ENCODE results near the gene ADORA1. TPM values are rescaled to one million over a fixed set of nuclear protein-coding genes. Genes with fewer than 3 reads are reported as not detected.

ADORA1 gene
- polyA plus RNA-seq, 1 of the 3 experiments (the other 2 are of a cell fraction), result 4.8 TPM

- Histone ChIP-seq H3F3A (replicated peaks; ENCODE audit: insufficient read depth) (no peaks in the 10 kb centered on the region), H4K20me1 (ENCODE audit: insufficient read depth) (no peaks in the 10 kb centered on the region), H2AFZ (ENCODE audit: low read depth) (no peak overlapping the region), H3K4me1 (ENCODE audit: control insufficient read depth in 1 of 2, insufficient read depth in 2 of 2, low read depth in 1 of 2, low read length in 1 of 2) (peaks cover 17% of the 10 kb centered on the region in 2 experiments; a peak in 2 of 4 replicates), H3K9me3 (no peaks in the 10 kb centered on the region), H3K27me3 (ENCODE audit: insufficient read depth) (no peaks in the 10 kb centered on the region), H3K79me2 (ENCODE audit: insufficient read depth) (no peaks in the 10 kb centered on the region), H3K9me2 (no peaks in the 10 kb centered on the region), H3K9ac (no peak overlapping the region), H3K4me3 (ENCODE audit: low read depth in 2 of 2, low read length in 1 of 2) (no peak overlapping the region), H3K36me3 (replicated peaks in 1 of 2; ENCODE audit: control insufficient read depth in 1 of 2, insufficient read depth in 2 of 2, low read length in 1 of 2) (no peaks in the 10 kb centered on the region), H3K4me2 (no peak overlapping the region), H3K27ac (ENCODE audit: low read depth in 2 of 2, low read length in 1 of 2) (no peak overlapping the region)
- TF ChIP-seq MEF2A (IDR thresholded peaks at IDR 0.05; ENCODE audit: borderline replicate concordance, low read depth), result no peak
- no peak for TF ChIP-seq FOXJ3 (CRISPR knock-in tag; IDR thresholded peaks at IDR 0.05)
- no peak for TF ChIP-seq SMC3 (IDR thresholded peaks at IDR 0.05; ENCODE audit: low read depth, low read length)
- CTCF ChIA-PET, result interaction anchor here (0.7 to 4.8 kb wide), 8 partner anchors 11 to 135 kb away, joined by 3 to 49 read pairs (median 14); partner anchors contain the start of gene ADORA1
- POLR2A ChIA-PET, result no interaction called here
- WGBS (ENCODE audit: low lambda C conversion rate), result 92% methylated on average over 7 of the region's 12 CpGs
- no peak for DNase-seq
These were observed 46.9 kb downstream of the ADORA1 start for GRCh38 chr1:203174324-203174985.

DNA sequence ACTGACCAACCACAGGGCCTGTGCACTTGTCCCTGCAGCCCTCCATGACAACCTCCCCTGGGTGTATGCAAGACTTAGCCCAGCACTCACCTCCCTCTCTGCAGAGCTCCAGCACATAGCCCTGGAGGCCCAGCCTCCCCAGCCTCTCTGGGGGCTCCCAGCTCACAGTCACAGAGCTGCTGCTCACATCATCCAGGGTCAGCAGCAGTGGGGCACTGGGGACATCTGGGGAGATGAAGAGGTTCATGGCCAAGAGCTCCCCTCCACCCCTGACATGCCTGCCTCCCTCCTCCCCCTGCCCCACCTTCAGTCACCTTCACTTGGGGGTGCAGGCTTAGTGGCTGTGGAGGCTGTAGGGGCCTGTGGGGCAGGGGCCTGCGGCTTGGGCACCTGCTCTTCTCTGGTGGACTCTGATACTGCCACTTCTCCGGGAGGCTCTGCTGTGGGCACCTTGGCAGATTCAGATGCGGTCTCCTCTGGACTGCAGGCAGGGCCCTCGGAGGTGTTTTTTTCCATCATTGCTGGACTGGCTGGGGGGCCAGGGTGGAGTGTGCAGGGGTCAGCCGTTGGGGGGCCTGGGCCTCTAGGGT is 47.8 kb downstream of the ADORA1 start, which contains the start of gene MYBPH:
Gene MYBPH, minus strand, starts transcription at position 590 of the 590 bp plus-strand sequence. Its CDS starts 71 bp downstream, at position 519.
- H3K9ac ChIP-seq, result no peak within 1 kb of the TSS
- no peak within 1 kb of the TSS for H3K4me3 ChIP-seq (ENCODE audit: low read depth in 2 of 2, low read length in 1 of 2)
- WGBS (ENCODE audit: low lambda C conversion rate), result 74% methylated on average over 4 of the region's 5 CpGs
- H2AFZ ChIP-seq (ENCODE audit: low read depth), result no peak within 1 kb of the TSS
- H3K27me3 ChIP-seq (ENCODE audit: insufficient read depth), result no peaks in the 10 kb centered on the region
- no peak within 1 kb of the TSS for H3K27ac ChIP-seq (ENCODE audit: low read depth in 2 of 2, low read length in 1 of 2)
- no peak for DNase-seq
- H3K9me3 ChIP-seq, result no peaks in the 10 kb centered on the region
- H3K36me3 ChIP-seq (replicated peaks in 1 of 2; ENCODE audit: control insufficient read depth in 1 of 2, insufficient read depth in 2 of 2, low read length in 1 of 2), result no peaks in the 10 kb centered on the region
- no peaks in the 10 kb centered on the region for H3F3A ChIP-seq (replicated peaks; ENCODE audit: insufficient read depth)
- no peak within 1 kb of the TSS for H3K4me2 ChIP-seq
- TF ChIP-seq MXI1 (IDR thresholded peaks at IDR 0.05; ENCODE audit: low read depth, low read length) (no peak), POLR2AphosphoS5 (IDR thresholded peaks at IDR 0.05; ENCODE audit: low read depth, low read length) (no peak), MAX (IDR thresholded peaks at IDR 0.05; ENCODE audit: low read depth) (no peak), SIN3A (IDR thresholded peaks at IDR 0.05; ENCODE audit: borderline replicate concordance, low read depth, low read length) (no peak), RFX5 (IDR thresholded peaks at IDR 0.05; ENCODE audit: low read length) (no peak), FOXM1 (IDR thresholded peaks at IDR 0.05; ENCODE audit: low read depth) (no peak), TEAD4 (IDR thresholded peaks at IDR 0.05; ENCODE audit: borderline replicate concordance, insufficient read depth) (no peak), NRF1 (IDR thresholded peaks at IDR 0.05; ENCODE audit: low read depth, low read length) (no peak), RCOR1 (IDR thresholded peaks at IDR 0.05; ENCODE audit: low read length) (no peak), RXRA (IDR thresholded peaks at IDR 0.05; ENCODE audit: borderline replicate concordance, low read depth) (no peak), FOSL2 (IDR thresholded peaks at IDR 0.05; ENCODE audit: borderline replicate concordance, low read depth) (no peak), RAD21 (IDR thresholded peaks at IDR 0.05; ENCODE audit: low read length) (no peak)
- TF ChIP-seq, protein P1, sequence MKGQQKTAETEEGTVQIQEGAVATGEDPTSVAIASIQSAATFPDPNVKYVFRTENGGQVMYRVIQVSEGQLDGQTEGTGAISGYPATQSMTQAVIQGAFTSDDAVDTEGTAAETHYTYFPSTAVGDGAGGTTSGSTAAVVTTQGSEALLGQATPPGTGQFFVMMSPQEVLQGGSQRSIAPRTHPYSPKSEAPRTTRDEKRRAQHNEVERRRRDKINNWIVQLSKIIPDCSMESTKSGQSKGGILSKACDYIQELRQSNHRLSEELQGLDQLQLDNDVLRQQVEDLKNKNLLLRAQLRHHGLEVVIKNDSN (IDR thresholded peaks at IDR 0.05; ENCODE audit: borderline replicate concordance, low read depth), result no peak
- TF ChIP-seq, protein P2, sequence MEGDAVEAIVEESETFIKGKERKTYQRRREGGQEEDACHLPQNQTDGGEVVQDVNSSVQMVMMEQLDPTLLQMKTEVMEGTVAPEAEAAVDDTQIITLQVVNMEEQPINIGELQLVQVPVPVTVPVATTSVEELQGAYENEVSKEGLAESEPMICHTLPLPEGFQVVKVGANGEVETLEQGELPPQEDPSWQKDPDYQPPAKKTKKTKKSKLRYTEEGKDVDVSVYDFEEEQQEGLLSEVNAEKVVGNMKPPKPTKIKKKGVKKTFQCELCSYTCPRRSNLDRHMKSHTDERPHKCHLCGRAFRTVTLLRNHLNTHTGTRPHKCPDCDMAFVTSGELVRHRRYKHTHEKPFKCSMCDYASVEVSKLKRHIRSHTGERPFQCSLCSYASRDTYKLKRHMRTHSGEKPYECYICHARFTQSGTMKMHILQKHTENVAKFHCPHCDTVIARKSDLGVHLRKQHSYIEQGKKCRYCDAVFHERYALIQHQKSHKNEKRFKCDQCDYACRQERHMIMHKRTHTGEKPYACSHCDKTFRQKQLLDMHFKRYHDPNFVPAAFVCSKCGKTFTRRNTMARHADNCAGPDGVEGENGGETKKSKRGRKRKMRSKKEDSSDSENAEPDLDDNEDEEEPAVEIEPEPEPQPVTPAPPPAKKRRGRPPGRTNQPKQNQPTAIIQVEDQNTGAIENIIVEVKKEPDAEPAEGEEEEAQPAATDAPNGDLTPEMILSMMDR (IDR thresholded peaks at IDR 0.05), result no peak
- H3K9me2 ChIP-seq, result no peaks in the 10 kb centered on the region
- H3K4me1 ChIP-seq (ENCODE audit: control insufficient read depth in 1 of 2, insufficient read depth in 2 of 2, low read depth in 1 of 2, low read length in 1 of 2), result peaks cover 17 to 20% of the 10 kb centered on the region in 2 experiments; a peak in 2 of 4 replicates
- H3K79me2 ChIP-seq (ENCODE audit: insufficient read depth), result no peaks in the 10 kb centered on the region
- CTCF ChIA-PET, result interaction anchor here (0.7 to 2.9 kb wide), 6 partner anchors 30 to 136 kb away, joined by 3 to 17 read pairs (median 6); partner anchors contain the start of gene ADORA1
- POLR2A ChIA-PET, result no interaction called here
- no peaks in the 10 kb centered on the region for H4K20me1 ChIP-seq (ENCODE audit: insufficient read depth)

All from SK-N-SH (cell line).